GM10248 (cell line): ENCODE data around the gene OVOL2.

ENCODE experiments used
- CTCF ChIA-PET: fragments of 300-600 bp; sonication (Branson Sonifier 250); formaldehyde crosslinking; extraction: SDS; loops from one replicate; lab custom pipeline; 2021; ENCODE audit warnings: antibody characterized with exemption; lab: Yijun Ruan, JAX
- POLR2A ChIA-PET: fragments of 350-650 bp; sonication (Branson Sonifier 250); formaldehyde crosslinking; extraction: SDS; loops from one replicate; lab custom pipeline; 2020; ENCODE audit warnings: antibody characterized with exemption; lab: Yijun Ruan, JAX
- DNase-seq: peaks from one replicate; pipeline ENCODE4 v3.0.0; 2012; ENCODE audit errors: extremely low spot score
- TF ChIP-seq, protein P1 (sequence below): IDR thresholded peaks from 2 replicates; pipeline ENCODE4 v1.5.1; 2012; ENCODE audit warnings: mild to moderate bottlenecking, low read depth; ENCODE audit errors: extremely low read depth, missing control alignments, control extremely low read depth

Gene OVOL2

DNA sequence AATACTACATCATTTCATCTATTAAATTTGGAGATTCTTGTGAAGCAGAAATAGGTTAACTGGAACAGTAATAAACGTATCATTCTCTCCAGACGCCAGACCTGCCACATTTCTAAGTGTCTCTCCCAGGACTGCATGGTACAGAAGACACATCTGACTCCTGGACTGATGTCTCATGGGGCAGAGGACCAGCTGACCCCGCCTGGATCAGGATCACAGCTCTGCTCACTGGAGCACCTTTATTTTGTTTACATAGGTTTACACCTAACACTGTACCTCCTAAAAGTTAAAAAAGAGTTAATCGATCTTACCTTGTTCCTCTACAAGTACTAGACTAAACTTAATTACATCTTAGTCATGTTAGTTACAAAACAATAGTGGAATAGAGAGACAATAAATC, 11.2 kb downstream of the OVOL2 start:
- DNase-seq = no peak
- ChIA-PET CTCF (interaction anchor here (0.6 kb wide), 1 partner anchor 19 kb away, joined by 3 read pairs; no protein-coding TSS in a partner anchor), POLR2A (no interaction called here)
- TF ChIP-seq, protein P1, sequence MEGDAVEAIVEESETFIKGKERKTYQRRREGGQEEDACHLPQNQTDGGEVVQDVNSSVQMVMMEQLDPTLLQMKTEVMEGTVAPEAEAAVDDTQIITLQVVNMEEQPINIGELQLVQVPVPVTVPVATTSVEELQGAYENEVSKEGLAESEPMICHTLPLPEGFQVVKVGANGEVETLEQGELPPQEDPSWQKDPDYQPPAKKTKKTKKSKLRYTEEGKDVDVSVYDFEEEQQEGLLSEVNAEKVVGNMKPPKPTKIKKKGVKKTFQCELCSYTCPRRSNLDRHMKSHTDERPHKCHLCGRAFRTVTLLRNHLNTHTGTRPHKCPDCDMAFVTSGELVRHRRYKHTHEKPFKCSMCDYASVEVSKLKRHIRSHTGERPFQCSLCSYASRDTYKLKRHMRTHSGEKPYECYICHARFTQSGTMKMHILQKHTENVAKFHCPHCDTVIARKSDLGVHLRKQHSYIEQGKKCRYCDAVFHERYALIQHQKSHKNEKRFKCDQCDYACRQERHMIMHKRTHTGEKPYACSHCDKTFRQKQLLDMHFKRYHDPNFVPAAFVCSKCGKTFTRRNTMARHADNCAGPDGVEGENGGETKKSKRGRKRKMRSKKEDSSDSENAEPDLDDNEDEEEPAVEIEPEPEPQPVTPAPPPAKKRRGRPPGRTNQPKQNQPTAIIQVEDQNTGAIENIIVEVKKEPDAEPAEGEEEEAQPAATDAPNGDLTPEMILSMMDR = no peak

GRCh38 chr20:18042229-18042628, 15.5 kb downstream of the OVOL2 start:
- POLR2A ChIA-PET = no interaction called here
- CTCF ChIA-PET = interaction anchor here (1.4 kb wide), 1 partner anchor 24 kb away, joined by 4 read pairs; no protein-coding TSS in a partner anchor
- no peak for DNase-seq
- TF ChIP-seq, protein P1 = no peak

- DNase-seq = no peak
- POLR2A ChIA-PET = no interaction called here
- CTCF ChIA-PET = interaction anchor here (1.4 kb wide), 1 partner anchor 23 kb away, joined by 4 read pairs; no protein-coding TSS in a partner anchor
- TF ChIP-seq, protein P1 = no peak
Observed at GRCh38 chr20:18041462-18041861, 16.3 kb downstream of the OVOL2 start.

DNA sequence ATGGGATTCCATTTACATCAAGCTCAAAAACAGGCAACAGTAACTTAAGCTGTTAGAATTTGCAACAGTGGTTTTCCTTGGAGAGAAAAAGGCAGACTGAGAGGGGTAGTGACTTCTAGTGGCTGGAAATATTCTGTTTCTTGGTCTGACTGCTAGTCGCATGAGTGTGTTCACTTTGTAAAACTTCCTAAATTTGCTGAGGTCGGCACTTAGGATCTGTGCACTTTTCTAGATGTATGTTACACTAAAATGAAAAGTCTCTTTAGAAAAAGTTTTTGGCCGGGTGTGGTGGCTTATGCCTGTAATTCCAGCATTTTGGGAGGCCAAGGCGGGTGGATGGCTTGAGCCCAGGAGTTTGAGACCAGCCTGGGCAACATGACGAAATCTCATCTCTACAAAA, 18.7 kb downstream of the OVOL2 start:
- DNase-seq = no peak
- ChIA-PET CTCF (interaction anchor here (1.6 kb wide), 1 partner anchor 21 kb away, joined by 4 read pairs; no protein-coding TSS in a partner anchor), POLR2A (no interaction called here)
- TF ChIP-seq, protein P1 = no peak

GRCh38 chr20:18034039-18034438, 23.7 kb downstream of the OVOL2 start:
- TF ChIP-seq, protein P1 = no peak
- no peak for DNase-seq
- POLR2A ChIA-PET = no interaction called here
- CTCF ChIA-PET = no interaction called here

- POLR2A ChIA-PET = no interaction called here
- no peak for DNase-seq
- CTCF ChIA-PET = interaction anchor here (1.1 kb wide), 1 partner anchor 15 kb away, joined by 3 read pairs; no protein-coding TSS in a partner anchor
Observed at GRCh38 chr20:18032977-18033892, 24.5 kb downstream of the OVOL2 start.

More at GRCh38 chr20:18032977-18033892, 24.5 kb downstream of the OVOL2 start:
- TF ChIP-seq, protein P1 = no peak
